Measurements from ENCODE around the gene LRRC2. TPM values are rescaled to one million over a fixed set of nuclear protein-coding genes. Genes with fewer than 3 reads are reported as not detected.

The LRRC2 gene
- total RNA-seq, 1 experiment from 2014 or later: 0.26 TPM

DNA sequence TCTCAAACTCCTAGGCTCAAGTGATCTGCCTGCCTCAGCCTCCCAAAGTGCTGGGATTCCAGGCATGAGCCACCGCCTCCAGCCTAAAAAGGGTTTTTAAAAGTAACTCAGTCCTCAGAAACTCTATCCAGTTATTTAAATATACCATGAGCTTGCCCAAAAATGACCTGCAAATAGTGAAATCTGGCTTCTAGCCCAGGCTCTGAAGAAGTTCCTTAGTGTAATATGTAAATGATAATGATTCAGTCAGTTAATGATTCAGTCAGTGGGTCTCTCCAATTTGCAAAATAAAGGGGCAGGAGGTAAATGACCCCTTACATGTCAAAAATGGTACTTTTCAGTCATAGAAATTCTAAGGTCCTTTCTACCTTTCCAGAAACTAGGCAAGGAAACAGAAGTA lies 28.8 kb downstream of the LRRC2 start:
- peaks cover 27% of the 10 kb centered on the region for H3K4me1 ChIP-seq (ENCODE audit: insufficient read depth, low read length)
- DNase-seq (no peak), ATAC-seq (no peak)
- no peak overlapping the region for H3K4me3 ChIP-seq (ENCODE audit: low read length)
- CTCF ChIA-PET: no interaction called here
- H3K36me3 ChIP-seq (ENCODE audit: low read depth, low read length): no peaks in the 10 kb centered on the region
- BruUV-seq (replicated peaks): no TSS peak
- H3K4me2 ChIP-seq (ENCODE audit: low read length): no peak overlapping the region
- no peak for TF ChIP-seq EZH2phosphoT487 (IDR thresholded peaks at IDR 0.05; ENCODE audit: borderline replicate concordance, low read length)
- TF ChIP-seq, protein P1, sequence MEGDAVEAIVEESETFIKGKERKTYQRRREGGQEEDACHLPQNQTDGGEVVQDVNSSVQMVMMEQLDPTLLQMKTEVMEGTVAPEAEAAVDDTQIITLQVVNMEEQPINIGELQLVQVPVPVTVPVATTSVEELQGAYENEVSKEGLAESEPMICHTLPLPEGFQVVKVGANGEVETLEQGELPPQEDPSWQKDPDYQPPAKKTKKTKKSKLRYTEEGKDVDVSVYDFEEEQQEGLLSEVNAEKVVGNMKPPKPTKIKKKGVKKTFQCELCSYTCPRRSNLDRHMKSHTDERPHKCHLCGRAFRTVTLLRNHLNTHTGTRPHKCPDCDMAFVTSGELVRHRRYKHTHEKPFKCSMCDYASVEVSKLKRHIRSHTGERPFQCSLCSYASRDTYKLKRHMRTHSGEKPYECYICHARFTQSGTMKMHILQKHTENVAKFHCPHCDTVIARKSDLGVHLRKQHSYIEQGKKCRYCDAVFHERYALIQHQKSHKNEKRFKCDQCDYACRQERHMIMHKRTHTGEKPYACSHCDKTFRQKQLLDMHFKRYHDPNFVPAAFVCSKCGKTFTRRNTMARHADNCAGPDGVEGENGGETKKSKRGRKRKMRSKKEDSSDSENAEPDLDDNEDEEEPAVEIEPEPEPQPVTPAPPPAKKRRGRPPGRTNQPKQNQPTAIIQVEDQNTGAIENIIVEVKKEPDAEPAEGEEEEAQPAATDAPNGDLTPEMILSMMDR (conservative IDR thresholded peaks at IDR 0.05; ENCODE audit: low read depth, low read length): no peak
- no peak for TF ChIP-seq EZH2 (IDR thresholded peaks at IDR 0.05; ENCODE audit: low read length, unreplicated experiment)
- no peak overlapping the region for H2AFZ ChIP-seq (ENCODE audit: low read length)
- H3K79me2 ChIP-seq (ENCODE audit: low read length): no peaks in the 10 kb centered on the region
- H3K27ac ChIP-seq (ENCODE audit: low read length): no peak overlapping the region
- H3K27me3 ChIP-seq (ENCODE audit: low read length): no peaks in the 10 kb centered on the region
- POLR2A ChIA-PET (ENCODE audit: unreplicated experiment): no interaction called here
- intact Hi-C loops (cut with micrococcal nuclease): no loop called here
- no peaks in the 10 kb centered on the region for H3F3A ChIP-seq (ENCODE audit: low read length, unreplicated experiment)
- H3K9ac ChIP-seq (ENCODE audit: low read length): no peak overlapping the region
- no peaks in the 10 kb centered on the region for H4K20me1 ChIP-seq (ENCODE audit: low read length)
- H3K9me2 ChIP-seq (replicated peaks; ENCODE audit: low read length): no peaks in the 10 kb centered on the region
- no peaks in the 10 kb centered on the region for H3K9me3 ChIP-seq (ENCODE audit: low read length)

DNA sequence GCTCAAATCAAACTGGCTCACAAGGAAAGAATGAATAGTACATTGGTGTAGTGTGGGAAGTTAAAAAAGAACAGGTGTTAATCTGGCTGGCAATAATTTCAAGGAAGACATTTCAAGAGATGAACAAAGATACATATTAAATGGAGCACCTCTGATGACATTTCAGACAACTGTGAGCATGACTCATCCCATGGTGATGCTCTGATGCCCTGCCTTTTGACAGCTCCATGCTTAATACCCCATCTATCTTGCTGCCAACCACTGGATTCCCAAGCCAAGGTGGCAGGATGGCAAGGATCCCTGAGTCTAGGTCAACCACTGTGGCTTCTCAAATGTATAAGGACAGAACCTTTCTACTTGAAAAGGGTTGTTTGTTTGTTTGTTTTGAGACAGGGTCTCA lies 29.3 kb downstream of the LRRC2 start:
- no peak for ATAC-seq
- H3K27me3 ChIP-seq (ENCODE audit: low read length): no peaks in the 10 kb centered on the region
- H3K4me1 ChIP-seq (ENCODE audit: insufficient read depth, low read length): peaks cover 22% of the 10 kb centered on the region
- H4K20me1 ChIP-seq (ENCODE audit: low read length): no peaks in the 10 kb centered on the region
- H3K9me2 ChIP-seq (replicated peaks; ENCODE audit: low read length): no peaks in the 10 kb centered on the region
- H3K27ac ChIP-seq (ENCODE audit: low read length): no peak overlapping the region
- H3K9me3 ChIP-seq (ENCODE audit: low read length): no peaks in the 10 kb centered on the region
- DNase-seq: no peak
- CTCF ChIA-PET: no interaction called here
- H3K4me2 ChIP-seq (ENCODE audit: low read length): no peak overlapping the region
- TF ChIP-seq, protein P1 (conservative IDR thresholded peaks at IDR 0.05; ENCODE audit: low read depth, low read length): no peak
- no peak overlapping the region for H3K9ac ChIP-seq (ENCODE audit: low read length)
- H2AFZ ChIP-seq (ENCODE audit: low read length): no peak overlapping the region
- no peaks in the 10 kb centered on the region for H3F3A ChIP-seq (ENCODE audit: low read length, unreplicated experiment)
- POLR2A ChIA-PET (ENCODE audit: unreplicated experiment): no interaction called here
- no TSS peak for BruUV-seq (replicated peaks)
- H3K36me3 ChIP-seq (ENCODE audit: low read depth, low read length): no peaks in the 10 kb centered on the region
- intact Hi-C loops (cut with micrococcal nuclease): no loop called here
- H3K79me2 ChIP-seq (ENCODE audit: low read length): no peaks in the 10 kb centered on the region
- H3K4me3 ChIP-seq (ENCODE audit: low read length): no peak overlapping the region

DNA sequence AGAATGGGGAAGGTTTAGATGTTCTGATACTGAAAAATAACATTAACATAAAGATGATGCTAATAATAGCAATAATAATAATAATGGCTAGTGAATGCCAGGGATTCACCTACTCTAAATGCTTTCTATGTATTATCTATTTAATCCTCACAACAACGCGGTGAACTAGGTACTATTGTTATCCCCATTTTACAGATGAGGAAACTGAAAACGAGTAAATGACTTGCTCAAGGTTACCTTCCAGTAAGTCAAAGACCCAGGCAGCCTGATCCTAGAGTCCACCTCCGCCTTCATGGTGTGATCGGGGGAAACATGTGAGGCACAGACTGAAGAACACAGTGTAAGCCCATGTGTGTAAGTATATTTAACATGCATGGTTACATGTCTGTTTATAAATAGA lies 30.4 kb downstream of the LRRC2 start:
- no peak overlapping the region for H3K9ac ChIP-seq (ENCODE audit: low read length)
- ATAC-seq (no peak), DNase-seq (no peak)
- H3K27ac ChIP-seq (ENCODE audit: low read length): no peak overlapping the region
- no peaks in the 10 kb centered on the region for H4K20me1 ChIP-seq (ENCODE audit: low read length)
- H3K36me3 ChIP-seq (ENCODE audit: low read depth, low read length): no peaks in the 10 kb centered on the region
- no peaks in the 10 kb centered on the region for H3F3A ChIP-seq (ENCODE audit: low read length, unreplicated experiment)
- H3K27me3 ChIP-seq (ENCODE audit: low read length): no peaks in the 10 kb centered on the region
- intact Hi-C loops (cut with micrococcal nuclease): no loop called here
- H2AFZ ChIP-seq (ENCODE audit: low read length): no peak overlapping the region
- no peak overlapping the region for H3K4me2 ChIP-seq (ENCODE audit: low read length)
- H3K4me3 ChIP-seq (ENCODE audit: low read length): no peak overlapping the region
- no TSS peak for BruUV-seq (replicated peaks)
- TF ChIP-seq EZH2 (IDR thresholded peaks at IDR 0.05; ENCODE audit: low read length, unreplicated experiment) (no peak), EZH2phosphoT487 (IDR thresholded peaks at IDR 0.05; ENCODE audit: borderline replicate concordance, low read length) (no peak)
- TF ChIP-seq, protein P1 (conservative IDR thresholded peaks at IDR 0.05; ENCODE audit: low read depth, low read length): no peak
- peaks cover 28% of the 10 kb centered on the region for H3K4me1 ChIP-seq (ENCODE audit: insufficient read depth, low read length)
- H3K79me2 ChIP-seq (ENCODE audit: low read length): no peaks in the 10 kb centered on the region
- no peaks in the 10 kb centered on the region for H3K9me3 ChIP-seq (ENCODE audit: low read length)
- no peaks in the 10 kb centered on the region for H3K9me2 ChIP-seq (replicated peaks; ENCODE audit: low read length)
- CTCF ChIA-PET: no interaction called here
- POLR2A ChIA-PET (ENCODE audit: unreplicated experiment): no interaction called here

All from PC-3 (cell line).